Choroid plexus epithelial cell (primary cell): ENCODE measurements around the gene SNAPC3.
A peak's percentile ranks its signal among the peaks of the same experiment; 100 is the strongest.
"Not testable (repeated sequence)": the region's sequence is repeated elsewhere in the genome, so short reads cannot be mapped to it uniquely, and the experiment has no call there.

Source experiments
- DNase-seq: peaks from one replicate; pipeline ENCODE4 v3.0.0-alpha.2; 2010; ENCODE audit warnings: low read depth
- H3K4me3 ChIP-seq: 2 replicates; pipeline ENCODE4 v1.5.1; 2011; ENCODE audit warnings: low read depth, mild to moderate bottlenecking, control low read depth, low read length, moderate library complexity
- TF ChIP-seq, protein P1 (sequence below): conservative IDR thresholded peaks from 2 replicates; pipeline ENCODE4 v1.5.1; 2011; ENCODE audit warnings: low read depth, mild to moderate bottlenecking, control low read depth, inconsistent platforms, low read length, moderate library complexity

The SNAPC3 gene

DNA sequence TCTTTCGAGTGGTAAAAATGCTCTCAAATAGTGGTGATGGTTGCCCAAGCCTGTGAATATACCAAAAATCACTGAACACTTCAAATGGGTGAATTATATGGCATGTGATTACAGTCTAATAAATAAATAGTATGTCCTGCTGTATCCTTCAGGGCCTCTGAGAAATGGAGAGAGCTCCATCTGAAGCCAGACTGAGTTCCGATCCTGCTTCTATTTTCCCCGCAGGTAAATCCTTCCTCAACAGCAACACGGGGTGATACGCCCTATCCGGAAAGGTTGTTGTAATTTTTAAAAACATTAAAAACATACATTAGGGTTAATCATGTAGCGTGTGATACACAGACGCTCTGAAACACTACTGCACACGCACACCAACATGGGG is 695 bp upstream of the SNAPC3 start:
- peak overlapping the region; percentile 98 for H3K4me3 ChIP-seq
- no peak for DNase-seq
- TF ChIP-seq, protein P1, sequence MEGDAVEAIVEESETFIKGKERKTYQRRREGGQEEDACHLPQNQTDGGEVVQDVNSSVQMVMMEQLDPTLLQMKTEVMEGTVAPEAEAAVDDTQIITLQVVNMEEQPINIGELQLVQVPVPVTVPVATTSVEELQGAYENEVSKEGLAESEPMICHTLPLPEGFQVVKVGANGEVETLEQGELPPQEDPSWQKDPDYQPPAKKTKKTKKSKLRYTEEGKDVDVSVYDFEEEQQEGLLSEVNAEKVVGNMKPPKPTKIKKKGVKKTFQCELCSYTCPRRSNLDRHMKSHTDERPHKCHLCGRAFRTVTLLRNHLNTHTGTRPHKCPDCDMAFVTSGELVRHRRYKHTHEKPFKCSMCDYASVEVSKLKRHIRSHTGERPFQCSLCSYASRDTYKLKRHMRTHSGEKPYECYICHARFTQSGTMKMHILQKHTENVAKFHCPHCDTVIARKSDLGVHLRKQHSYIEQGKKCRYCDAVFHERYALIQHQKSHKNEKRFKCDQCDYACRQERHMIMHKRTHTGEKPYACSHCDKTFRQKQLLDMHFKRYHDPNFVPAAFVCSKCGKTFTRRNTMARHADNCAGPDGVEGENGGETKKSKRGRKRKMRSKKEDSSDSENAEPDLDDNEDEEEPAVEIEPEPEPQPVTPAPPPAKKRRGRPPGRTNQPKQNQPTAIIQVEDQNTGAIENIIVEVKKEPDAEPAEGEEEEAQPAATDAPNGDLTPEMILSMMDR: no peak

DNA sequence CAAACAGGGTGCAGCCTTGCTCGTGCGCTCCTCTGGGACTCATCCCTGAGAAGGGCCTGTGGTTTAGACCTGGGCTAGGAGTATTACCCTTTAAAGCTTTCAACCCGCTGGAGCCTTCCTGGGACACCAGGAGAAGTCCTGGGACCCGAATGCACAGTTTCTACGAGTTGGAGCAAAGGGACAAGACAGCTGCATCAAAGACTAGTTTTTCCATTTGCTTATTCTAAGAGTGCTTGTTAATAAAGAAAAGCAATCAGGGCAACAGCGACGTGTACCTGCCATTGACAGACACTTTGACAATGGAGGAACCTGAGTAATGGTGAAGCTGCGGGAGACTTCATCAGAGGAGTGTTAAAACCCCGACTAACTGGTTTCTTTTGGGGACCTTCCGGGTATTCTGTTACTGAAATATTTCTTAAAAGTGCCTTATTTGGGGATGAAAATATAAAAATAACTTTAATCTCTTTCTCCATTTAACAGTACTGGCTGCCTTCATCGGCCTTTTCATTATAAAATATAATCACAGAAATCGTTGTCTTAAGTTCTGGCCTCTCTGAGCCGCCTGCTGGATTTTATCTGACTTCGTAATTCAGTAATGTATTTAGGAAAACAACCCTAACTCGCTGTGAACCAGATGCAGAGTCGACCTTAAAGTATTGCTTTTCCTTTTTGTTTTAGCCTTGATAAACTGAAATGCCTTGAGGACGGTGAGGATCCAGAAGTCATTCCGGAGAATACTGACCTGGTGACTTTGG is 732 bp downstream of the SNAPC3 start:
- H3K4me3 ChIP-seq: peak overlapping the region; percentile 98
- DNase-seq: peak; percentile 63
- TF ChIP-seq, protein P1: peak; percentile 51

DNA sequence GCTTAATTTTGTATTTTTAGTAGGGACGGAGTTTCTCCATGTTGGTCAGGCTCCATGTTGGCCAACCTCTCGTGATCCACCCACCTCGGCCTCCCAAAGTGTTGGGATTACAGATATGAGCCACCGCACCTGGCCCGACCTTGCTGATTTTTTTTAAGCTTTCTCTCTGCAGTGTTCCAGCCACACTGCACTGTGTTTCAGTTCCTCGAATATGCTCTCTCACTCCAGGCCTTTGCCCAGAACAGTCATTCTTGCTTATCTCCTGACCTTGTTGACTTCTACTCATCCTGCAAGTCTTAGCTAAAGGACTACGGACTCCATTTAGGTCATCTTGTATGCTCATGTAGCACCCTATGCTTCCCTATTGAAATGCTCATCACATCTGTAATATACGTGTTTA is 3.3 kb downstream of the SNAPC3 start:
- DNase-seq: no peak
- TF ChIP-seq, protein P1: no peak
- H3K4me3 ChIP-seq: no peak overlapping the region

DNA sequence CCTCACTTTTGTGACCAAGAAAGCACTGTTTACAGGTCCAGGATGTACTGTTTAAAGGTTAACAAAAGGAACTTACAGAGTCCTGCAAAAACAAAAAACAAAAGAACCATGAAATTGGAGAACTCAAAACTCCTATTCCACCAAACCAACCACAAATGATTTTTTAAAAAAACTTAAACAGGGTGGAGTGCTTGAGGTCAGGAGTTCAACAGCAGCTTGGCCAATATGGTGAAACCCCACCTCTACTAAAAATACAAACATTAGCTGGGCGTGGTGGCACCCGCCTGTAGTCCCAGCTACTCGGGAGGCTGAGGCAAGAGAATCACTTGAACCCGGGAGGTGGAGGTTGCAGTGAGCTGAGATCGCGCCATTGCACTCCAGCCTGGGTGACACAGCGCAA is 5.0 kb downstream of the SNAPC3 start:
- not testable (repeated sequence) for H3K4me3 ChIP-seq, DNase-seq

DNA sequence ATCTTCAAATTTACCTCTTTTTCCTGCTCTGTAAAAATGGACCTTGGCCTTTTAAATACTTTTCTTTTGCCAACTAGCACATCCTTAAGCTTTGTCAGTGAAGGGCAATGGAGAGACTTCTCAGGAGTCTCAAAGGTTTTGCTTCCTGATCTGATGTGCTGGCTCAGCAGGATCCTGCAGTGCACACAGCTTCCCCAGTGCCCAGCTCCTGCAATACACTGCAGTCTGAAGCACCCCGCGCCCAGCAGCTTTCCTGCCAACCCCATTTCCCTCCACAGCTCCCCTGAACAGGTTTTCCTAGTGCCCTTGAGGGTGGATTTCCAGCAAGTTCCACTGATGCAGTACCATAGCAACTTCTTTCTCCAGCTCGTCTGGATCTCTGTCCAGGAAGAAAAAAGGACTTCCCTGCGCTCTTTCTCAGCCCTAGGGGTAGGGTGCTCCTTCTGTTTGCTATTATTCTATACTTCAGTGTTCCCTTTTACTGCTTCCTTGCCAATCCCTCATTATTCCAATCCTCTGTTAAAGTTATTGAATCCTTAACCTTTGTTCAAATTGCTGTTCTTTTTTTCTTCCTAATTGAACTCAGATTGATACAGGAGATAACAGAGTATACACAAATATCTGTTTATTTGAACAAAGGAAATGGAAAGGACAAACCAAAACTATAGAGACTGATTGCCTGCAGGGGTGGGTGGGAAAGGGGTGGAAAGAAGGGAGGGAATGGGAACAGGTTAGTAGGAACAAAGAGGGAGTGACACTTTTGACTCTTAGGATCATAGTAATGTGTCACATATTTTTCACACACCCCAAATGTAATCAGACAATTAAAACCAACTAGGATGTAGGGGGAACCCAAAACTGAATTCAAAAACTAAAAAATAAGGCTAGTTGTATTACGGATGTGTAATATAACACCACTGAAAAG is 8.5 kb downstream of the SNAPC3 start:
- TF ChIP-seq, protein P1: no peak
- DNase-seq: peak; percentile 24
- H3K4me3 ChIP-seq: no peak overlapping the region

DNA sequence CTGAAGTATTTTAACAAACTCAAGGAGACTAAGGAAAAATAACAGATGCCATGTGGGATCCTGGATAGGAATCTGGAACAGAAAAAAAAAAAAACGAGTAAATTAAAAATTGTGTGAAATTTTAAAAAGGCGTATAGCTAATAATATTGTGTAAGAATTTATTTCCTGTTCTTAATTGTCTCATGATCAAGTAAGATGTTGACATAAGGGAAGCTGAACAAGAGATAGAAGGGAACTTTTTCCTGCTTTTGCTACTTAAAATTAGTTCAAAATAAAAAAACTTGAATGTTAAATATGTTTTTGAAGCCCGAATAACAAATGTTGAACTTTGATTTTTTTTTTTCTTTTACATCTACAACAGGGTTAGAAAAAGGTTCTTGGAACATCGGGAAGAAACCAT is 10.5 kb downstream of the SNAPC3 start:
- DNase-seq: no peak
- TF ChIP-seq, protein P1: no peak

DNA sequence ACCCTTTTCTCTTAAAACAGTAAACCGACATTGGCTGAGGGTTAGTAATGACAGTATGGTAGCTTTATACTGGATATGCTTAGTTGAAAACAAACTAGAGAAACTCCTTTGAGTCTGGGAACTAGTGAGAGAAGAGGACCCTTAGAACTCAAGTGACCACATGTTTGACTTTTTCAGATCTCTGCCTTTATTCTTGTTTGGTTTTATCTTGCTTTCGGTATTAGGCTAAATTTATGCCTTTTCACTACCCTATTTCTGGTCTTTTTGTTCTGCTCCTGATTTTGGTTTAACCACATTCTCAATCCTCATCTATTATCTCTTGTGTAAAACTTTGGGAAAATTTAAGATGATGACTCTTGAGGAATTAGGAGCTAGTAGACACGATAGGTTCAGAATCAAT is 11.0 kb downstream of the SNAPC3 start:
- TF ChIP-seq, protein P1: no peak
- no peak overlapping the region for H3K4me3 ChIP-seq
- DNase-seq: no peak

More for the DNA sequence above, 10.5 kb downstream of the SNAPC3 start:
- H3K4me3 ChIP-seq: no peak overlapping the region
